Measurements from ENCODE around the gene LGALSL.

GRCh38 chr2:64482243-64482642, 28.3 kb downstream of the LGALSL start:
- TF ChIP-seq POLR2AphosphoS5 (IDR thresholded peaks at IDR 0.05; ENCODE audit: low read depth, low read length) (no peak), TAF1 (IDR thresholded peaks at IDR 0.05; ENCODE audit: low read depth, low read length) (no peak)

Data from GM12891 (cell line).